HT-29 (cell line): Measurements from ENCODE around the gene BRSK1. TPM values are rescaled to one million over a fixed set of nuclear protein-coding genes. Genes with fewer than 3 reads are reported as not detected.

ENCODE experiments used
- DNase-seq: peaks from one replicate; pipeline ENCODE4 v3.0.0-alpha.2; 2015; ENCODE audit warnings: low spot score
- total RNA-seq: library from RNA; depleted of rRNA; stranded (reverse); fragments of >200 nt; shearing (Covaris generic); gene quantifications from 2 replicates; pipeline ENCODE4 v1.2.3, GENCODE V29; 2014

The BRSK1 gene
- total RNA-seq, 1 experiment from 2014 or later: 1.9 TPM

DNA sequence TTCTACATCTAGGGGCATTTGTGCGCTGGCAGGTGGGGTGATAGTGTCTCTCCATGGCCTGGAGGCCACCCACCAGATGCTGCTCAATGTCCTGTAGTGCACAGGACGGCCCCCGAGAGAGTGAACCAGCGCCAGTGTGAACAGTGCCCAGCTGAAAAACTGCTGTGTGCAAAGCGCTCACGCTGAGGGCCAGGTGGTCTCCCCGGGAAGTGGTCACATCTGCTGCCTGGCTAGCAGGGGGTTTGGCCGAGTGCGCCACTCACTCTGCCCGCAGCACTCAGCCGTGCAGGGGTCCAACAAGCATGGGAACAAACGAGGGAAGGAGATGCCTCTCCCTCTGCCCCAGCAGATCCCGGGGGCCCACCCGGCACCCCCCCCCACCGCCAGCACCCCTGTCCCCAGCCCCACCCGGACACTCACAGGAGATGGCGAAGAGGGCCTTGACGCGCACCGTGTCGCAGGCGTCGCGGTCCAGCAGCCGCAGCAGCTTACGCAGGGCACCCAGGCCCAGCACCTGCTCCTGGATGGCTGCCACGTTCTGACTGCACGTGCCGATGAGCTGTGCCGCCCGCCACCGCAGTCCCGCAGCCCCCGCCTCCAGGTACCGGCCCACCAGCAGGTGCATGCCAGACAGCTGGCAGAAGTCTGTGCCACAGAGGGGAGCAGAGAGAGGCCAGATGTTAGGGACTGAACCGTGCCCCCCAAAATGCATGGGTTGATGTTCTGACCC lies 9.7 kb upstream of the BRSK1 start:
- no peak for DNase-seq

- DNase-seq: no peak
Measured at GRCh38 chr19:55275851-55276719, 7.7 kb upstream of the BRSK1 start.

- DNase-seq: no peak
Measured at GRCh38 chr19:55276720-55277430, 6.9 kb upstream of the BRSK1 start.

GRCh38 chr19:55277494-55277893 lies 6.3 kb upstream of the BRSK1 start:
- no peak for DNase-seq

- no peak for DNase-seq
Measured at GRCh38 chr19:55278391-55279135, 5.2 kb upstream of the BRSK1 start.

GRCh38 chr19:55279340-55279739 lies 4.5 kb upstream of the BRSK1 start:
- DNase-seq: no peak

- peak; percentile 99 for DNase-seq
Measured at GRCh38 chr19:55279770-55280643, 3.8 kb upstream of the BRSK1 start, which contains the start of gene HSPBP1. Gene HSPBP1, minus strand, starts transcription at chr19:55280110. Its CDS starts 502 bp downstream, at chr19:55279608.

- DNase-seq: no peak
Measured at GRCh38 chr19:55284405-55285058, 735 bp downstream of the BRSK1 start.

- no peak for DNase-seq
Measured at GRCh38 chr19:55285229-55285890, 1.6 kb downstream of the BRSK1 start.

DNA sequence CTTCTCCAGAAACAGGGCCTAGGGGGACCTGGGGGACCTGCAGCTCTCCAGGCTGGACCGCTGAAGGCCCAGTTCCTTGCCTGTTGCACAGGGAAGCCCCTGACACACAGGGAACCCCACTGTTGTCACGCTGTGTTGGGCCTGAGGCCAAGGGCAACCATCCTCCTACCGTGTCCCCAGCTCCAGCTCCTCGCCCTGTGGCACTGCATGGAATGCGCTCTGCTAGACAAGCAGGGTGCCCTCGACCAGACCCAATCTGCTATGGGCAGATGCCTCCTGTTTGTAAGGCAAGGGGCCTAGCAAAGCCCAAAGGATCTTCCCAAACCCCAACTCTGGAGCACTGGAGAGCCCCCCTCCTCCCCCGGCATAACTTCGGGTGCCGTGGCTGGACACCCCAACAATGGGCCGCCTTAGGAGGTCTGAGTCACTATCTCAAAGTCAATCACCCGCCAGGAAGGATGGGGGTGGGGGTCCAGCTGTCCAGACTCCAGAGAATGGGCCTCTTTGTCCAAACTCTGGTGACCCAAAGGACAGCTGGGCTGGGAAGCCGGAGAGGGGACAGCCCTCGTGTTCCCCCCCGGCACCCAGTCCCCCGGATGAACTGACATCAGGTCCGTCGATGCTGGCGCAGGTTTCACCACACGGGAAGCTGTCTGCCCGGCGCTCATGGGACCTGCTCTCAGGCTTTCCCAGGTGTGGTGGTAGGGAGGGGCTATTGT lies 3.7 kb downstream of the BRSK1 start:
- DNase-seq: no peak

DNA sequence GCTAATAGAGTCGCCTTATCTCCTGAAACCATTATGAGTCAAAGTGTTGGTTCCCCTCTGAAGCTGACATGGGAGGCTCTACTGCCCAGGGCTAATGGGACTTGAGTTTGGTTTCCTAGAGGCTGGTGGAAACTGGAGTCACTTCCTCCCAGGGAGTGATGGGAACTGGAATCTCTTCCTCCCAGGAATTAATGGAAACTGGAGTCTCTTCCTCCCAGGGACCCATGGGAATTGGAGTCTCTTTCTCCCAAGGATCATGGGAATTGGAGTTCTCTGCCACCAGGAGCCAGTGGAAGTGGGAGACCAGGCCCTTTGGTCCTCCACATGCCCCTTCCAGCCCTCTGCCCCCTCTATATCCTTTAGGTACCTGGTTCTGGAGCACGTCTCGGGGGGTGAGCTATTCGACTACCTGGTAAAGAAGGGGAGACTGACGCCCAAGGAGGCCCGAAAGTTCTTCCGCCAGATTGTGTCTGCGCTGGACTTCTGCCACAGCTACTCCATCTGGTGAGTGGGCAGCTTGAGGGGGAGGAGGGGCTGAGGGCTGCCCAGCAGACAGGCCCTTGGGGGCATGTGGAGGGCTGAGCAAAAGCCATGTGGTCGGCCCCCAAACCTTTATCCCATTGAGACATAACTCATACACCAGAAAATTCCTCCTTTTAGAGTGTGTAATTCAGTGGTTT lies 5.5 kb downstream of the BRSK1 start:
- DNase-seq: peak; percentile 45

DNA sequence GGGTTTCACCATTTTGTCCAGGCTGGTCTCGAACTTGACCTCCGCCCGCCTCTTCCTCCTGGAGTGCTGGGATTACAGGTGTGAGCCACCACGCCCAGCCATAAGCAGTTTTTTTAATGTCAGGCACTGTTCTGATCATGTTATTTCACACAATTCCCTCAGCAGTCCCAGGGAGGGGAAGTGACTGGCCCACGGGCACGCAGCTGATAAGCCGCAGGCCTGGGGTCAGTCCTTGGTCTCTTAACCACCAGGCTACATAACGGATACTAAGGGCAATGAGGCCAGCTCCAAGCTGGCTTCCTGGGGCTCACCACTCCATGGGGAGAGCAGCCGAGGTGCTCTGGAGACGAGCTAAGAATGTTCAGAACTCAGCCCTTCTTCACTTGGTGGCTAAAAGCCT lies 13.5 kb downstream of the BRSK1 start:
- DNase-seq: no peak

DNA sequence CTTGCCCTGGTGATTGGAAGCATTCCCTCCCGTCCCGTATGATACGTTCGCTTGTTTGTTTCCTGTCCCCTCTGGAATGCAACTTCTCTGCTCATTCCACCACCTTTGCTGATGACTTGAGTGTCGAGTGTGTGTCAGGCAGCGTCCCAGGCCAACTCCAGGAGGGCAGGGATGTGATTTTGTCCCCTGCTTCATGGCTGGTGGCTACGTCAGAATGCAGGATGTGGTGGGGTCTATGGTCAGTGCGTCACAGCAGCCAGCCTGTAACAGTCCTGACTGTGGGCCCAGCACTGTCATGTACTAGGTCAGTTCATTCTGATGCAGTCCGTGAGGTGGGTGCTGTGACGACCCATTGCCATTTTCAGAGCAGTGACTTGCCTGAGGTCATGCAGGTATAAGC lies 16.2 kb downstream of the BRSK1 start:
- no peak for DNase-seq

GRCh38 chr19:55300886-55301458 lies 17.2 kb downstream of the BRSK1 start:
- peak; percentile 23 for DNase-seq

GRCh38 chr19:55301459-55302317 lies 17.9 kb downstream of the BRSK1 start:
- DNase-seq: peak; percentile 96

DNA sequence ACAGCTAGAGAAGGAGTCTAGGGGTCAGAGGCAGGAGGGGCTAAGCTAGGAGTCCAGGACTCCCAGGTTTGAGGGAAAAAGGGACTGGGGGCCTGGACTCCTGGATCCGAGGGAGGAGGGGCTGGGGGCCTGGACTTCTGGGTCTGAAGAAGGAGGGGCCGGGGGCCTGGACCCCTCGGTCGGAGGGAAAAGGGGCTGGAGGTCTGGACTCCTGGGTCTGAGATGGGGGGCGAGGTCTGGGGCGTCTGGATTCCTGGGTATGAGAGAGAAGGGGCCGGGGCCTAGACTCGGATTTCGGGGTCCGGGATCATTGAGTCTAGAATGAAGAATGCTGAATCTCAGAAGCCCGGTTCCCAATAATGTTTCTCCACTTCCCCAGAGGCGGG lies 18.5 kb downstream of the BRSK1 start:
- no peak for DNase-seq

DNA sequence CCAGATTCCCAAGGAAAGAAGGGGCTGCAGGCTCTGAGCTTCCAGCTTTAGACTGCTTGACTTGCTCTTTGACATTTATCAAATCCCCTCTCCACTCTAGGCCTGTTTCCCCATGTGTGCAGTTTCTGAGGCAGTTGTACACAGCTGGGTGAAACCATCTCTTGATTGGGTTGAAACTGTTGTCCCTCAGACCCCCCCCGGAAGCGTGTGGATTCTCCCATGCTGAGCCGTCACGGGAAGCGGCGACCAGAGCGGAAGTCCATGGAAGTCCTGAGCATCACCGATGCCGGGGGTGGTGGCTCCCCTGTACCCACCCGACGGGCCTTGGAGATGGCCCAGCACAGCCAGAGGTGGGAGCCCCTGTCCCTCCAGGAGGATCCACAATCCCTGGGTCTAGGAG lies 19.7 kb downstream of the BRSK1 start:
- DNase-seq: no peak
